Measurements from ENCODE around the gene RNF114. TPM values are rescaled to one million over a fixed set of nuclear protein-coding genes. Genes with fewer than 3 reads are reported as not detected.

The RNF114 gene
- polyA plus RNA-seq, 1 experiment: 69.6 TPM

DNA sequence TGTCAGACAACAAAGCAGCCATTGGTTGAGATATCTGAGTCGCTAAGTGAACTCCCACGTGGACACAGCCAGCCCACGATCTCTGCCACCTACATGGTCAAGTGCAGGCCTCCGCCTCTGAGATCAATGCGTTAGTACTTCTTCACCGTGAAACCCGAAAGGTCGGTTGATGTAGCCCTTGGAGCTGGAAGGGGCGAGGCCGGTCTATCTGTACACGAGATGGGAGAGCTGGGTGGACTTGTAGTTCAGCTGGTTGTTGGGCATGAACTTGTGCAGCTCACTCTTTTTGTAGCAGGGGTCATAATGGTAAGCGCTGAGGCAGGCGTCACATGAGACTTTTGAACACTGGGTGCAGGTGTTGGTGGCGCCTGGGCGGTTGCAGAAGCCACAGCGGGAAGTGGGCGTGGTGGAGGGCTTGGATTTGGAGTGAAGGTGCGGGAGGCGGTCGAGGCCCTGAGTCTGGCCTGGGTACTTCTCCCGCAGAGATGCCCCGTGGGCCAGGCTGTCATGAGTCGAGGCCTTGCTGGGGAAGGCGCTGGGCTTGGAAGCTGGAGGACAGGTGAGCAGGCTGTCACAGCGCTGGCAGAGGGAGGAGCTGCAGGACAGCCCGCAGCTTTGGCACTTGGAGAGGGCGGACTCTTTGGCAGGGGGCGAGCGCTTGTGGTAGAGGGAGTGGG lies 30.6 kb upstream of the RNF114 start:
- Histone ChIP-seq H3K27me3 (ENCODE audit: control insufficient read depth, insufficient read depth, low read length) (no peaks in the 10 kb centered on the region), H3K4me3 (ENCODE audit: low read depth, low read length) (no peak overlapping the region), H3K27ac (ENCODE audit: low read depth, low read length) (no peak overlapping the region), H3K9me3 (ENCODE audit: control insufficient read depth, insufficient read depth, low read length) (no peaks in the 10 kb centered on the region; the same call in 1 of the 2 replicates)
- DNase-seq (ENCODE audit: low read depth, low spot score): no peak
- TF ChIP-seq CTCF (IDR thresholded peaks at IDR 0.05; ENCODE audit: low read depth, low read length): no peak
- ChIA-PET CTCF (interaction anchor here (2.0 kb wide), 1 partner anchor 17 kb away, joined by 5 read pairs; no protein-coding TSS in a partner anchor), POLR2A (no interaction called here)

DNA sequence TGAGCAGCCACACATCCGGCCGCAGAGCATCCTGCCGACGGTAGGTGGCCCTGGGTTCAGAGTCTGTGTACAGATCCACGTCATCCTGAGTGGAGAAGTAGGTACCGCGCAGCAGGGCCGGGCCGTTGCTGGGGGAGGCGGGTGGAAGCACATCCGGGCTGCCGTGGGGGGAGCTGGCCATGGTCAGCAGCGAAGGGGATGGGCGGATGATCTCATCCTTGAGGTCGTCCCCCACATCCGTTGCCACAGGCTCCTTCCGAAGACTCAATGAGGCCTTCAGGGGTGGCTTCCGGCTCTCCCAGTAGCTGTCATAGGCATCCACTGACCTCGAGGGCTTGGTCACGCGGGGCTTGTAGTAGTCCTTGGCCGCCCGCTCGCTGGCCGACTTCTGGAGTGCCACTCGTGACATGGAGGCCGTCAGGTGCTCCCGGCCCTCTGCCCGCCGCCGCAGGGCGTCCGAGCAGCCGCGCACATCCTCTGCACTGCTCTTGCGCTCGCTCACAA lies 30.0 kb upstream of the RNF114 start:
- CTCF ChIA-PET: interaction anchor here (0.6 to 2.0 kb wide), 2 partner anchors 17 to 137 kb away, joined by 3 to 5 read pairs; no protein-coding TSS in a partner anchor
- DNase-seq (ENCODE audit: low read depth, low spot score): no peak
- no peak for TF ChIP-seq CTCF (IDR thresholded peaks at IDR 0.05; ENCODE audit: low read depth, low read length)

GRCh38 chr20:49906615-49907154 lies 29.5 kb upstream of the RNF114 start:
- ChIA-PET CTCF (interaction anchor here (0.6 to 2.0 kb wide), 2 partner anchors 18 to 137 kb away, joined by 3 to 5 read pairs; no protein-coding TSS in a partner anchor), POLR2A (no interaction called here)
- H3K27ac ChIP-seq (ENCODE audit: low read depth, low read length): no peak overlapping the region
- no peak for DNase-seq (ENCODE audit: low read depth, low spot score)
- no peak for TF ChIP-seq CTCF (IDR thresholded peaks at IDR 0.05; ENCODE audit: low read depth, low read length)
- H3K9me3 ChIP-seq (ENCODE audit: control insufficient read depth, insufficient read depth, low read length): no peaks in the 10 kb centered on the region; the same call in 1 of the 2 replicates
- no peaks in the 10 kb centered on the region for H3K27me3 ChIP-seq (ENCODE audit: control insufficient read depth, insufficient read depth, low read length)
- no peak overlapping the region for H3K4me3 ChIP-seq (ENCODE audit: low read depth, low read length)

More for the DNA sequence above, 30.0 kb upstream of the RNF114 start:
- no peaks in the 10 kb centered on the region; the same call in 1 of the 2 replicates for H3K9me3 ChIP-seq (ENCODE audit: control insufficient read depth, insufficient read depth, low read length)
- POLR2A ChIA-PET: no interaction called here
- no peaks in the 10 kb centered on the region for H3K27me3 ChIP-seq (ENCODE audit: control insufficient read depth, insufficient read depth, low read length)
- H3K27ac ChIP-seq (ENCODE audit: low read depth, low read length): no peak overlapping the region
- no peak overlapping the region for H3K4me3 ChIP-seq (ENCODE audit: low read depth, low read length)

- Histone ChIP-seq H3K4me3 (ENCODE audit: low read depth, low read length) (no peak overlapping the region), H3K27ac (ENCODE audit: low read depth, low read length) (no peak overlapping the region), H3K9me3 (ENCODE audit: control insufficient read depth, insufficient read depth, low read length) (no peaks in the 10 kb centered on the region; the same call in 1 of the 2 replicates), H3K27me3 (ENCODE audit: control insufficient read depth, insufficient read depth, low read length) (no peaks in the 10 kb centered on the region)
- TF ChIP-seq CTCF (IDR thresholded peaks at IDR 0.05; ENCODE audit: low read depth, low read length): no peak
- POLR2A ChIA-PET: no interaction called here
- CTCF ChIA-PET: interaction anchor here (2.0 kb wide), 1 partner anchor 19 kb away, joined by 5 read pairs; no protein-coding TSS in a partner anchor
- DNase-seq (ENCODE audit: low read depth, low spot score): no peak
Measured at GRCh38 chr20:49907405-49908257, 28.6 kb upstream of the RNF114 start.
